GM18507 (cell line): ENCODE results near the gene PDE1C.
"Not testable (repeated sequence)": the region's sequence is repeated elsewhere in the genome, so short reads cannot be mapped to it uniquely, and the experiment has no call there.

Experiments
- DNase-seq: peaks from one replicate; pipeline ENCODE4 v3.0.0; 2011; ENCODE audit warnings: low read depth; ENCODE audit not compliant: insufficient read length; ENCODE audit errors: extremely low spot score
- FAIRE-seq: peaks from 2 replicates; lab custom pipeline; 2011; peaks lifted over from hg19 to GRCh38; lab: Jason Lieb, UNC

PDE1C gene

GRCh38 chr7:31874631-31875386, 195.4 kb downstream of the PDE1C start:
- DNase-seq (no peak), FAIRE-seq (no peak)

- DNase-seq, result no peak
Observed at GRCh38 chr7:31873816-31874597, 196.2 kb downstream of the PDE1C start.

GRCh38 chr7:31872545-31873370, 197.4 kb downstream of the PDE1C start:
- no peak for DNase-seq
- FAIRE-seq, result no peak

More at GRCh38 chr7:31873816-31874597, 196.2 kb downstream of the PDE1C start:
- peak; percentile 77 for FAIRE-seq

- FAIRE-seq (no peak), DNase-seq (no peak)
Observed at GRCh38 chr7:31864646-31865045, 205.6 kb downstream of the PDE1C start.

GRCh38 chr7:31860925-31861324, 209.3 kb downstream of the PDE1C start:
- no peak for DNase-seq
- no peak for FAIRE-seq

- FAIRE-seq, result no peak
Observed at GRCh38 chr7:31858055-31858454, 212.2 kb downstream of the PDE1C start.

GRCh38 chr7:31857172-31857571, 213.0 kb downstream of the PDE1C start:
- no peak for DNase-seq
- no peak for FAIRE-seq

More at GRCh38 chr7:31858055-31858454, 212.2 kb downstream of the PDE1C start:
- DNase-seq, result no peak

- DNase-seq (no peak), FAIRE-seq (no peak)
Observed at GRCh38 chr7:31856337-31856736, 213.9 kb downstream of the PDE1C start.

- no peak for DNase-seq
- no peak for FAIRE-seq
Observed at GRCh38 chr7:31855530-31855929, 214.7 kb downstream of the PDE1C start.

GRCh38 chr7:31853380-31853779, 216.8 kb downstream of the PDE1C start:
- DNase-seq, result no peak
- FAIRE-seq, result no peak

GRCh38 chr7:31852462-31852861, 217.7 kb downstream of the PDE1C start:
- FAIRE-seq (no peak), DNase-seq (no peak)

GRCh38 chr7:31851119-31851518, 219.1 kb downstream of the PDE1C start:
- no peak for FAIRE-seq
- DNase-seq, result no peak

- FAIRE-seq, result no peak
Observed at GRCh38 chr7:31850601-31851000, 219.6 kb downstream of the PDE1C start.

GRCh38 chr7:31850066-31850465, 220.1 kb downstream of the PDE1C start:
- no peak for DNase-seq
- no peak for FAIRE-seq

More at GRCh38 chr7:31850601-31851000, 219.6 kb downstream of the PDE1C start:
- DNase-seq, result no peak

- DNase-seq (no peak), FAIRE-seq (no peak)
Observed at GRCh38 chr7:31835471-31835870, 234.7 kb downstream of the PDE1C start.

GRCh38 chr7:31833625-31834024, 236.6 kb downstream of the PDE1C start:
- not testable (repeated sequence) for DNase-seq, FAIRE-seq

GRCh38 chr7:31828520-31828919, 241.7 kb downstream of the PDE1C start:
- FAIRE-seq, result no peak
- DNase-seq, result no peak

GRCh38 chr7:31825576-31825975, 244.6 kb downstream of the PDE1C start:
- FAIRE-seq (no peak), DNase-seq (no peak)

GRCh38 chr7:31819031-31819430, 251.2 kb downstream of the PDE1C start:
- FAIRE-seq, result no peak
- no peak for DNase-seq

GRCh38 chr7:31816810-31817209, 253.4 kb downstream of the PDE1C start:
- DNase-seq (no peak), FAIRE-seq (no peak)
